Melanocyte of skin (primary cell): ENCODE results near the gene UPK3B. TPM values are rescaled to one million over a fixed set of nuclear protein-coding genes. Genes with fewer than 3 reads are reported as not detected.

ENCODE experiments used
- small RNA-seq, 2 donors: library from RNA; depleted of rRNA; stranded (forward); fragments of <200 nt; gene quantifications; one replicate each; pipeline ENCODE3, GENCODE V24; 2012
- total RNA-seq, 2 donors: library from RNA; depleted of rRNA; stranded (reverse); fragments of >200 nt; gene quantifications; 2 replicates each; pipeline ENCODE4 v1.2.3, GENCODE V29; 2012

UPK3B gene
- total RNA-seq: not detected

DNA sequence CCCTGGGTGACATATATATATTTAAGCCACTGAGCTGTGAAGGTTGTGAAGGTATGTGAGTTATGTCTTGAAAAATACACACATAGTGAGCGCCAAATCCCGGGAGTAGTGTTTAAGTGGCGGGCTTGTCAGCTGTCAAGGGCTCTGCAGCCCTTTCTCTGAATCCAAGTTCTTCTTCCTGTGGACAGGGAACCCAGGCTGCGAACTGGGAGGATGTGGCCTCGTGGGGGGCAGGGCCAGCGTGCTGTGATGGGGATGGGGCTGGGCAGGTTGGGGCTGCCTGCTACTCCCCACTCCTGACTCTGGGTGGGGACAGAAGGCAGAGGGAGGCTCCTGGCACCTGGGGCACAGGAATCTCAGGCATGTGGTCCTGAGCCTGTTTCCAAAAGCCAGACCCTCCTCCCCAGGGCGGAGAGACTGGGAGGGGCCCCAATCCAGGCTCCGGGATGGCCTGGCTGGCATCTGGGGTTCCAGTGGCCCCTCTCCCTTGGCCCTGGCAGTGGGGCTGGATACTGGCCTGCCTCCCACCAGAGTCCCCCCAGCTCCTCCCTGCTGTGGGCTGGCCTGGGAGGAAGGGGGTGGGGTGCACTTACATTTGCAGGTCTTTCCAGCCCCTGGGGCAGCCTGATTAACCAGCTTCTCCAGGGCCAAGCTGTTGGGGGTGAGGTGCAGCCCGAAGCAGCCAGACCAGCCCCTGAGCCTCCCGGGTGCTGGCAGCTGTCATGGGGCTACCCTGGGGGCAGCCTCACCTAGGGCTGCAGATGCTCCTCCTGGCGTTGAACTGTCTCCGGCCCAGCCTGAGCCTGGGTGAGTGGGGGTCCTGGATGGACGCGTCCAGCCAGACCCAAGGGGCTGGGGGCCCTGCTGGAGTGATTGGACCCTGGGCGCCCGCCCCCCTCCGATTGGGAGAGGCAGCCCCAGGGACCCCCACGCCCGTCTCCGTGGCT, at the start of gene UPK3B:
Gene UPK3B, plus strand, starts transcription at position 622 of the 947 bp plus-strand sequence. Its CDS starts 101 bp downstream, at position 723.

DNA sequence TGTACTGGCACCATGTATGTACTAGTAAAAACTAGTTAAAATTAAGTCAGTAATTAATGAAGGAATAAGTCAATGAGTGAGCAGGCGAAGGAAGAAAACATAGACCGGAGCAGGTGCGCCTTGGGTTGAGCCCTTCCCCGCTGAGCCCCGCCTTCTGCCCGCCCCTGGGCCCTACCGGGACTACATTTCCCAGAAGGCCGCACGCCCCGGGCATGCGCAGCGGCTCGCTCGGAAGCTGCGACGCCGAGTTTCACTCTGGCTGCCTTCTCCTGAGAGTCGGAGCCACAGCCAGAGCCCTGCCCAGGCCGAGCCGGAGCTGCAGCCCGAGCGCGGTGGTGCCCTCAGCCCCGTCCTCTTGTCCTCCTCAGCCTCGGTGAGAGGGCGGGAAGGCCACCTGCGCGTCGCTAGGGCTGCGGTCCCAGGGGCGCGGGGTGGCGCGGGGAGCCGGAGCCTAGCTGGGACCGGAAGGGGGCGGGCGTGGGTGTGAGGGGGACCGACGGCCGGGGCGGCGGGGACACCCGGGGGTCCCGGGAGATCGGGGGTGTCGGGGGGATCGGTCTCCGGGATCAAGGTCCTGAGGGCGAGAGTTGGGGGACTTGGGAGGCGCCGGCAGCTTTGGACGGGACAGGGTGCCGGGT, 48.8 kb upstream of the UPK3B start, which contains the start of gene DTX2:
Gene DTX2, plus strand, starts transcription at position 246 of the 638 bp plus-strand sequence. CDS start 18,801 bp downstream, outside the sequence.

DNA sequence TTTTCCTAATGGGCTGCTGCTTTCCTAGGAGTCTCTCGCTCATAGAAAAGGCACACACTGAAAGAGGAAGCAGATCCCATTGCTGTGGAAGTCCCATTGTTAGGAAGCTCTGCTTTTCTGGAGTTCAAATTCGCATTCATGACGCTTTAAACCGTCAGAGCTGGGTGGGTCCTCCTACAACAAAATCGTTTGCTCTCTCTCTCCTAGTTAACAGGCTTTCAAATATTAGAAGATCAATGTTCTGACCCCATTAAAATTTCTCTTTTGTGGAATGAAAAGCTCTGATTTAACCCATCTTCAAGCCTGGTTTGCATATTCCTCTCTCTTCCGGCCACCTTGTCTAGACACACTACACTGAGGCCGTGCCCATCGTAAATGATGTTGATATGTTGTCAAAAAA, 32.8 kb downstream of the UPK3B start, which contains the start of gene SPDYE16:
Gene SPDYE16, minus strand, starts transcription at position 101 of the 400 bp plus-strand sequence. CDS start 1,838 bp downstream, outside the sequence.

Small RNA genes lying within 50 kb of the gene (small RNA-seq; reads per million reads assigned to genes)
- gene RF00019: 0 reads per million in 2 donors

Other genes with a start within 250 kb of the UPK3B start
- 10 to 100 TPM; 67.8 to 76.3 TPM for gene HSPB1, start 207.9 kb upstream of the UPK3B start, total RNA-seq
- 100 to 1,000 TPM in 1 of 2 donors, 10 to 100 TPM in 1; 98.4 to 144 TPM for gene YWHAG, start 151.6 kb upstream of the UPK3B start, total RNA-seq
- under 1 TPM; 0.33 to 0.69 TPM for gene SSC4D, start 100.9 kb upstream of the UPK3B start, total RNA-seq
- 1 to 10 TPM; 1.3 to 2.8 TPM for gene ZP3, start 85.6 kb upstream of the UPK3B start, total RNA-seq
- gene DTX2, start 48.8 kb upstream of the UPK3B start, total RNA-seq: 10 to 100 TPM in 1 of 2 donors, 1 to 10 TPM in 1; 9.6 to 10.7 TPM
- gene SPDYE16, start 32.7 kb downstream of the UPK3B start, total RNA-seq: not detected
- gene POMZP3, start 116.7 kb downstream of the UPK3B start, total RNA-seq: 1 to 10 TPM; 6.9 to 7.3 TPM